Osteoblast (primary cell): ENCODE data around the gene AGK. TPM values are rescaled to one million over a fixed set of nuclear protein-coding genes. Genes with fewer than 3 reads are reported as not detected.

Experiments used
- DNase-seq: peaks from one replicate; pipeline ENCODE4 v3.0.0; 2011; ENCODE audit warnings: low spot score, mixed read lengths; ENCODE audit not compliant: insufficient read length; ENCODE audit errors: missing footprints
- H2AFZ ChIP-seq: 2 replicates; pipeline ENCODE4 v1.6.0; 2011; ENCODE audit warnings: mild to moderate bottlenecking, low read length
- H3K27ac ChIP-seq: 2 replicates; pipeline ENCODE4 v1.5.1; 2011; ENCODE audit warnings: mild to moderate bottlenecking, low read depth, low read length, moderate library complexity
- H3K27me3 ChIP-seq: 2 replicates; pipeline ENCODE4 v1.6.0; 2012; ENCODE audit warnings: mild to moderate bottlenecking, control low read depth, inconsistent platforms, low read length, moderate library complexity; ENCODE audit not compliant: insufficient read depth
- H3K36me3 ChIP-seq: 2 replicates; pipeline ENCODE4 v1.5.1; 2011; ENCODE audit warnings: mild to moderate bottlenecking, low read length, control low read depth, moderate library complexity; ENCODE audit not compliant: insufficient read depth
- H3K4me1 ChIP-seq: 2 replicates; pipeline ENCODE4 v1.5.1; 2011; ENCODE audit warnings: mild to moderate bottlenecking, low read length, control low read depth, moderate library complexity; ENCODE audit not compliant: insufficient read depth
- H3K4me2 ChIP-seq: 2 replicates; pipeline ENCODE4 v1.6.0; 2011; ENCODE audit warnings: mild to moderate bottlenecking, low read length; ENCODE audit not compliant: insufficient read depth
- H3K4me3 ChIP-seq: fragments of 200-600 bp; sonication (generic); 3 replicates; pipeline ENCODE4 v1.5.1; 2012; ENCODE audit warnings: mild to moderate bottlenecking, low read length, inconsistent platforms; ENCODE audit not compliant: insufficient read depth
- H3K79me2 ChIP-seq: 2 replicates; pipeline ENCODE4 v1.6.0; 2012; ENCODE audit warnings: mild to moderate bottlenecking, low read length, control low read depth, inconsistent platforms; ENCODE audit not compliant: insufficient read depth
- H3K9me3 ChIP-seq: 2 replicates; pipeline ENCODE4 v1.5.1; 2011; ENCODE audit warnings: low read depth, low read length, control low read depth
- H4K20me1 ChIP-seq: 2 replicates; pipeline ENCODE4 v1.6.0; 2012; ENCODE audit warnings: mild to moderate bottlenecking, low read length, control low read depth; ENCODE audit not compliant: insufficient read depth
- total RNA-seq: library from RNA; depleted of rRNA; stranded (reverse); fragments of >200 nt; gene quantifications from 2 replicates; pipeline ENCODE4 v1.2.3, GENCODE V29; 2012
- TF ChIP-seq, protein P1 (sequence below): IDR thresholded peaks from 2 replicates; pipeline ENCODE4 v1.5.1; 2011; ENCODE audit warnings: mild to moderate bottlenecking, low read depth, low read length, moderate library complexity; ENCODE audit errors: extremely low read depth

The AGK gene
- total RNA-seq, 1 donor = 26.1 TPM

DNA sequence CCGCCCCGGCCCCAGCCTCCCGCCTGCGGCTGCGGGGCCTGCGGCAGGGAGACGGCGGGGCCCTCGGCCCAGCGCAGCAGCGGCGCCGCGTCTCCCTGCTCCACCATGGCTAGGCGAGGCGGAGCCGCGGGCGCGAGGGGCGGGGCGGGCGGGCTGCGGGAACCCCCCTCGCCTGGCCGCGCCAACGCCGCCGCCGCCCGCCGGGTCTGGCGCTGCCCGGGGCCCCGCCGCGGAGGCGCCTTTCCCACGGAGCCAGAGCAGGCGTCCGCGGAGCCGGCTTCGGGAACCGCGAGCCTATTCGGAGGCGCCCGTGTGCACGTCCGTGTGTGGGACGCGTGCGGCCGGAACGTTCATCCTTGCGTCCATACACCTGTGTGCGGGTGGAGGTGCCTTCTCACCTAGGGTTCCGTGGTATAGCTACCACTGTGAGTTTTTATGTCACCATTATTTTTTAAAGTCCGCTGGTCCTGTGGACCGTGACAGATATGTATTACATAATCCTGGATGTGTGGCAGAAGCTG, 150.9 kb downstream of the AGK start, which contains the start of gene DENND11:
TSS of gene DENND11 (minus strand) at position 120 of the 521 bp plus-strand sequence. CDS start at position 107, 13 bp downstream.
- no peaks in the 10 kb centered on the region for H3K27me3 ChIP-seq
- no peaks in the 10 kb centered on the region for H3K9me3 ChIP-seq
- H2AFZ ChIP-seq = peak within 1 kb of the TSS; percentile 71
- peak; percentile 96 for DNase-seq
- H3K79me2 ChIP-seq = peaks cover 3% of the 10 kb centered on the region
- peaks cover 21% of the 10 kb centered on the region for H3K4me1 ChIP-seq
- H3K4me3 ChIP-seq = peak within 1 kb of the TSS; percentile 79
- H4K20me1 ChIP-seq = peaks cover 4% of the 10 kb centered on the region
- H3K27ac ChIP-seq = no peak within 1 kb of the TSS
- TF ChIP-seq, protein P1, sequence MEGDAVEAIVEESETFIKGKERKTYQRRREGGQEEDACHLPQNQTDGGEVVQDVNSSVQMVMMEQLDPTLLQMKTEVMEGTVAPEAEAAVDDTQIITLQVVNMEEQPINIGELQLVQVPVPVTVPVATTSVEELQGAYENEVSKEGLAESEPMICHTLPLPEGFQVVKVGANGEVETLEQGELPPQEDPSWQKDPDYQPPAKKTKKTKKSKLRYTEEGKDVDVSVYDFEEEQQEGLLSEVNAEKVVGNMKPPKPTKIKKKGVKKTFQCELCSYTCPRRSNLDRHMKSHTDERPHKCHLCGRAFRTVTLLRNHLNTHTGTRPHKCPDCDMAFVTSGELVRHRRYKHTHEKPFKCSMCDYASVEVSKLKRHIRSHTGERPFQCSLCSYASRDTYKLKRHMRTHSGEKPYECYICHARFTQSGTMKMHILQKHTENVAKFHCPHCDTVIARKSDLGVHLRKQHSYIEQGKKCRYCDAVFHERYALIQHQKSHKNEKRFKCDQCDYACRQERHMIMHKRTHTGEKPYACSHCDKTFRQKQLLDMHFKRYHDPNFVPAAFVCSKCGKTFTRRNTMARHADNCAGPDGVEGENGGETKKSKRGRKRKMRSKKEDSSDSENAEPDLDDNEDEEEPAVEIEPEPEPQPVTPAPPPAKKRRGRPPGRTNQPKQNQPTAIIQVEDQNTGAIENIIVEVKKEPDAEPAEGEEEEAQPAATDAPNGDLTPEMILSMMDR = no peak
- no peaks in the 10 kb centered on the region for H3K36me3 ChIP-seq
- H3K4me2 ChIP-seq = peak within 1 kb of the TSS; percentile 83

DNA sequence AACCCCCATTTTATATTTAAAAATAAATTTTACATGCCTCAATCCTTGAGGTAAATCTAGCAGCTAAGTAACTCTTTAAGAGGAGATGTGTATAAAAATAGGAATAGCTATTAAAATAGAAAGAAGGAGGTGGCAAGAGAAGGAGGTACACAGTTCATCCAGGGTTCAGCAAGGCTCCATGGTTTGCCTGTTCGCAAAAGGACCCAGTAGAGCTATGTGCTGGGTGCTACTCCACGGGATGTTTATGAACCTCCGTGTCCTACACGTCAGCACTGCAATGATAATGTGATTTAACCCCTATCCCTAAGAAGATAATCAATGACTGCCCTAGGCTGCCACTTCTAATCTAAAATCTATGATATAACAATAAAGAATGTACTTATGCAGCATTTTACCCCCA, 151.7 kb downstream of the AGK start:
- no peak overlapping the region for H3K4me3 ChIP-seq
- peaks cover 3% of the 10 kb centered on the region for H3K79me2 ChIP-seq
- peaks cover 16% of the 10 kb centered on the region for H3K4me1 ChIP-seq
- H4K20me1 ChIP-seq = peaks cover 4% of the 10 kb centered on the region
- no peak for DNase-seq
- TF ChIP-seq, protein P1 = no peak
- no peak overlapping the region for H2AFZ ChIP-seq
- H3K36me3 ChIP-seq = no peaks in the 10 kb centered on the region
- no peak overlapping the region for H3K27ac ChIP-seq
- H3K27me3 ChIP-seq = no peaks in the 10 kb centered on the region
- no peaks in the 10 kb centered on the region for H3K9me3 ChIP-seq
- peak overlapping the region; percentile 83 for H3K4me2 ChIP-seq

DNA sequence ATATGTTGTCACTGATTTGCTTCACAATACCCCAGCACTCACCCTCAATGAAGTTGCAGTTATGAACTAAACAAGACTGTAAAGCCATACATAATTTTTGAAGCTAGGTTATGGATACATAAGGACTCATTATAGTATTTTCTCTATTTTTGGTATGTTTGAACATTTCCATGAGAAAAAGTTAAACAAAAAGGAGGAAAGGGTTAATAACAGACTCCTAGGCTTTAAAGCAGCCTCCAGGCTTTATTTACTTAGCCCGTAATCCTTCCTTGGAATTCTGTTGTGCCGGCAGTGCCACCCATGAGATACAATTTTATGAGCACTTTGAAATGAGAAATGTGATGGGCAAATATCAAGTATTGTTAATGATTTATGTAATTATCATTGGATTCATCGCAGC, 152.9 kb downstream of the AGK start:
- no peak for DNase-seq
- no peak overlapping the region for H2AFZ ChIP-seq
- no peaks in the 10 kb centered on the region for H4K20me1 ChIP-seq
- H3K9me3 ChIP-seq = no peaks in the 10 kb centered on the region
- H3K27me3 ChIP-seq = no peaks in the 10 kb centered on the region
- TF ChIP-seq, protein P1 = no peak
- H3K4me3 ChIP-seq = no peak overlapping the region
- peaks cover 3% of the 10 kb centered on the region for H3K79me2 ChIP-seq
- H3K27ac ChIP-seq = no peak overlapping the region
- H3K4me2 ChIP-seq = no peak overlapping the region
- no peaks in the 10 kb centered on the region for H3K36me3 ChIP-seq
- peaks cover 16% of the 10 kb centered on the region for H3K4me1 ChIP-seq

DNA sequence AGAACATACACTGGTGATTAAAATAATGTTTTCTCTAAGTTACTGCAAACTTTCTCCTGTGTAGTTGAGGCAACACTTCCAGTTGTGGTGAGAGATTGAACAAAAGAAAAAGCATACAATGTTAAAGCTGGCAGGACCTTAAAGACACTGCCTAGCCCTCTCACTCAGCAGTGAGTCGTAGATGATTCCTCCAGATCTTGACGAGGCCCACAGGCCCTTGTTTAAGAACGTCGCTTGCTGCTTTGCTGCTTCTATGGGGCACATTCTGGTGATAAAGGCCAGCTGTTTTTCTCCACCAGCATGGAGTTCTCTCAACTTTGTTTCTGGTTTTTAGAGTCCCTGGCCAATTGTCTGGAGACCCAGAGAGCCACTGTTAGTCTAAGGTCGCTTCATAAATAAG, 153.5 kb downstream of the AGK start:
- Histone ChIP-seq H2AFZ (peak overlapping the region; percentile 50), H4K20me1 (no peaks in the 10 kb centered on the region), H3K9me3 (no peaks in the 10 kb centered on the region), H3K36me3 (no peaks in the 10 kb centered on the region), H3K4me3 (no peak overlapping the region), H3K4me2 (no peak overlapping the region), H3K27me3 (no peaks in the 10 kb centered on the region), H3K79me2 (peaks cover 3% of the 10 kb centered on the region), H3K4me1 (peaks cover 16% of the 10 kb centered on the region), H3K27ac (no peak overlapping the region)
- TF ChIP-seq, protein P1 = no peak
- DNase-seq = peak; percentile 50

Other genes with a start within 250 kb of the AGK start
- 7.6 and 8.0 TPM in 2 replicates for gene DENND11, start 150.8 kb downstream of the AGK start, total RNA-seq
- not detected in 2 replicates for gene WEE2, start 156.9 kb downstream of the AGK start, total RNA-seq
- 88.3 and 96.4 TPM in 2 replicates for gene SSBP1, start 186.9 kb downstream of the AGK start, total RNA-seq
- gene TAS2R3, start 212.7 kb downstream of the AGK start, total RNA-seq = 1.4 and 3.2 TPM in 2 replicates
- 1.4 and 2.9 TPM in 2 replicates for gene TAS2R4, start 225.3 kb downstream of the AGK start, total RNA-seq
- 0.72 and 1.8 TPM in 2 replicates for gene TAS2R5, start 238.8 kb downstream of the AGK start, total RNA-seq